ENCODE measurements around the gene PPP2R2D. TPM values are rescaled to one million over a fixed set of nuclear protein-coding genes. Genes with fewer than 3 reads are reported as not detected.

Gene PPP2R2D
- total and polyA plus RNA-seq, 3 experiments from 2014 or later, result 23.5 to 34.0 (median 24.5) TPM

DNA sequence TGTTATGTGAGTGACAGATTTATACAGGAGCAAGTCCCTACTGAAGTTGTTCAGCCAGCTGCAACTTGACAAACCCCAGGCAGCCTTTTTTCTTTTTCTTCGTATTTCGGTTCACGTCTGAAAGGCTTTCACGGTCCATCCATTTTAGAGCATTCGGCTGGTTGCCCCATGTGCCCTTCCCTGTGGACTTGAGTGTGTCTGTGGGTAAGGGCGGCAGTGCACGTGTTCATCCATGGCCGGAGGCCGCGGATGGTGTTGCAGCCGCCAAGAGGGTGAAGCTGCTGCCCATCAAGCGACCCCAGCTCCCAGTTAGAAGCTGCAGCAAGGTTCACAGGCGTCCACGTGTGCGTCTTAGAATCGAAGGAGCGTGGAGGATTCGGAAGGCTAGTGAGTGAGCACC is 35.9 kb downstream of the PPP2R2D start:
- Histone ChIP-seq H3K4me3 (ENCODE audit: low read length) (no peak overlapping the region), H3K9me3 (ENCODE audit: low read length) (no peaks in the 10 kb centered on the region), H3K27ac (ENCODE audit: low read depth, low read length) (no peak overlapping the region), H3K4me1 (ENCODE audit: insufficient read depth, low read length) (peaks cover 21% of the 10 kb centered on the region), H3K36me3 (ENCODE audit: insufficient read depth, low read length) (peaks cover 7% of the 10 kb centered on the region), H3K27me3 (ENCODE audit: insufficient read depth, low read length, poor library complexity, severe bottlenecking) (no peaks in the 10 kb centered on the region)
- CTCF ChIA-PET, result interaction anchor here (1.4 kb wide), 1 partner anchor 51 kb away, joined by 4 read pairs; no protein-coding TSS in a partner anchor
- Mint-ChIP-seq H3K36me3 (peaks cover 0 to 71% (median 11%) of the 10 kb centered on the region in 3 donors), H3K4me1 (peaks cover 18 to 34% (median 22%) of the 10 kb centered on the region in 3 donors), H3K27ac (no peak overlapping the region), H3K4me3 (no peak overlapping the region), H3K27me3 (no peaks in the 10 kb centered on the region), H3K9me3 (no peaks in the 10 kb centered on the region)
- POLR2A ChIA-PET, result no interaction called here
- DNase-seq, result no peak

DNA sequence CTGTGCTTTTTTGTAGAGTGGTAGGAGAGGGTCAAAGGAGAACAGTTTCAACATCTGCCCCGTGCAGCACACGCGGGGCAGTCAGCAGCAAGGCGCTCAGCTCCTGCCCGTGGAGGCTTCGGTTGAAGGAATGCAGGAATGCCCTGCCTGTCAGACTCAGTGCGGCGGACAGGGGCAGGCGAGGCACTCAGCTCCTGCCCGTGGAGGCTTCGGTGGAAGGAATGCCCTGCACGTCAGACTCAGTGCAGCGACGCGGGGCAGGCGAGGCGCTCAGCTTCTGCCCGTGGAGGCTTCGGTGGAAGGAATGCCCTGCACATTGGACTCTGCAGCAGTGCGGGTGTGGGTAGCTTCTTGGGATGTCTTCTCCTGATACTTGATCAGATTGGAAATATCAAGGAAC is 37.0 kb downstream of the PPP2R2D start:
- no peak overlapping the region for H3K4me3 ChIP-seq (ENCODE audit: low read length)
- H3K27me3 ChIP-seq (ENCODE audit: insufficient read depth, low read length, poor library complexity, severe bottlenecking), result no peaks in the 10 kb centered on the region
- CTCF ChIA-PET, result interaction anchor here (1.4 kb wide), 1 partner anchor 52 kb away, joined by 4 read pairs; no protein-coding TSS in a partner anchor
- H3K27ac ChIP-seq (ENCODE audit: low read depth, low read length), result no peak overlapping the region
- Mint-ChIP-seq H3K4me3 (no peak overlapping the region), H3K36me3 (peaks cover 0 to 76% (median 11%) of the 10 kb centered on the region in 3 donors), H3K4me1 (peaks cover 18 to 28% (median 19%) of the 10 kb centered on the region in 3 donors), H3K27ac (peak overlapping the region in 1 of 8 donors; percentile 89), H3K27me3 (no peaks in the 10 kb centered on the region), H3K9me3 (no peaks in the 10 kb centered on the region)
- POLR2A ChIA-PET, result no interaction called here
- no peak for DNase-seq
- H3K9me3 ChIP-seq (ENCODE audit: low read length), result no peaks in the 10 kb centered on the region
- H3K4me1 ChIP-seq (ENCODE audit: insufficient read depth, low read length), result peaks cover 18% of the 10 kb centered on the region
- H3K36me3 ChIP-seq (ENCODE audit: insufficient read depth, low read length), result peaks cover 7% of the 10 kb centered on the region

DNA sequence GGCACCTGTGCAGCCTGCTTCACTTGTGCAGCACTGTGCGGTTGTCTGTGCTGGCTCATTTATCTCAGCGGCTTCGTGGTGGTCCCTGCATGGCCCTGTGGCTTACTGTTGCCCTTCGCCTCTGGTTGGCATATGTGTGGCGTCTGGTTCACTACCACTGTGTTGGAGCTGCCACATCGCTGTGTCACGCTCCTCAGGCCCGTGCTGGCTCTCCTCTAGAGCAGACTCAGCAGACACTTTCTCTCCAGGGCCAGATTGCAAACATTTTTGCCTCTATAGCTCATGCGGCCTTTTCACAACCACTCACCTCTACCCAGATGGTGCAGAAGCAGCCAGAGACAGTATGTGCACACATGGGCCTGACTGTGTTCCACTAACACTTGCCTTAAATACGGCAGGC is 37.9 kb downstream of the PPP2R2D start:
- POLR2A ChIA-PET, result no interaction called here
- H3K4me3 Mint-ChIP-seq, result no peak overlapping the region
- peaks cover 17 to 20% (median 18%) of the 10 kb centered on the region in 3 donors for H3K4me1 Mint-ChIP-seq
- Histone ChIP-seq H3K27ac (ENCODE audit: low read depth, low read length) (no peak overlapping the region), H3K4me1 (ENCODE audit: insufficient read depth, low read length) (peaks cover 10% of the 10 kb centered on the region), H3K9me3 (ENCODE audit: low read length) (no peaks in the 10 kb centered on the region), H3K4me3 (ENCODE audit: low read length) (no peak overlapping the region), H3K36me3 (ENCODE audit: insufficient read depth, low read length) (peaks cover 7% of the 10 kb centered on the region), H3K27me3 (ENCODE audit: insufficient read depth, low read length, poor library complexity, severe bottlenecking) (no peaks in the 10 kb centered on the region)
- H3K36me3 Mint-ChIP-seq, result peaks cover 1 to 82% (median 11%) of the 10 kb centered on the region in 3 donors
- DNase-seq, result no peak
- CTCF ChIA-PET, result no interaction called here
- no peak overlapping the region for H3K27ac Mint-ChIP-seq
- H3K27me3 Mint-ChIP-seq, result no peaks in the 10 kb centered on the region
- no peaks in the 10 kb centered on the region for H3K9me3 Mint-ChIP-seq

DNA sequence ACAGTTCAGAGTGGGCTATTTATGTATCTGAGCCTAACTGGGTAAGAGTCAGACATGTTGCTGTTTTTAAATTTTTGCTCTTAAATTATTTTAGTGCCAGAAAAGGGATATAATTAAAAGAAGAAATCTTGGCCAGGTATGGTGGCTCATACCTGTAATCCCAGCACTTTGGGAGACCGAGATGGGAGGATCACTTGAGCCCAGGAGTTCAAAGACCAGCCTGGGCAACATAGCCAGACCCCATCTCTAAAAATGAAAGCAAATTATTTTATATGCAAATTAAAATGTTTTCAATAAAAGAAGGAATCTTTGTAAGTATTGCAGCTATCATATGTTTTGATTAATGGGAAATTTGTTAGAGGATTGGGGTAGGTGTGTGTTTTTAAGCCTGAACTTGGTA is 41.6 kb downstream of the PPP2R2D start:
- Histone ChIP-seq H3K4me3 (ENCODE audit: low read length) (no peak overlapping the region), H3K9me3 (ENCODE audit: low read length) (no peaks in the 10 kb centered on the region), H3K4me1 (ENCODE audit: insufficient read depth, low read length) (no peaks in the 10 kb centered on the region), H3K27ac (ENCODE audit: low read depth, low read length) (no peak overlapping the region), H3K27me3 (ENCODE audit: insufficient read depth, low read length, poor library complexity, severe bottlenecking) (no peaks in the 10 kb centered on the region), H3K36me3 (ENCODE audit: insufficient read depth, low read length) (peaks cover 23% of the 10 kb centered on the region)
- Mint-ChIP-seq H3K36me3 (peaks cover 5 to 87% (median 19%) of the 10 kb centered on the region in 3 donors), H3K4me3 (no peak overlapping the region), H3K27ac (peak overlapping the region in 2 of 8 donors; percentile 52 to 55), H3K27me3 (no peaks in the 10 kb centered on the region), H3K4me1 (peaks cover 0 to 4% (median 3%) of the 10 kb centered on the region in 3 donors), H3K9me3 (no peaks in the 10 kb centered on the region)
- DNase-seq, result no peak
- CTCF ChIA-PET, result interaction anchor here (1.0 to 1.8 kb wide), 2 partner anchors 11 to 57 kb away, joined by 5 read pairs; no protein-coding TSS in a partner anchor
- POLR2A ChIA-PET, result no interaction called here

DNA sequence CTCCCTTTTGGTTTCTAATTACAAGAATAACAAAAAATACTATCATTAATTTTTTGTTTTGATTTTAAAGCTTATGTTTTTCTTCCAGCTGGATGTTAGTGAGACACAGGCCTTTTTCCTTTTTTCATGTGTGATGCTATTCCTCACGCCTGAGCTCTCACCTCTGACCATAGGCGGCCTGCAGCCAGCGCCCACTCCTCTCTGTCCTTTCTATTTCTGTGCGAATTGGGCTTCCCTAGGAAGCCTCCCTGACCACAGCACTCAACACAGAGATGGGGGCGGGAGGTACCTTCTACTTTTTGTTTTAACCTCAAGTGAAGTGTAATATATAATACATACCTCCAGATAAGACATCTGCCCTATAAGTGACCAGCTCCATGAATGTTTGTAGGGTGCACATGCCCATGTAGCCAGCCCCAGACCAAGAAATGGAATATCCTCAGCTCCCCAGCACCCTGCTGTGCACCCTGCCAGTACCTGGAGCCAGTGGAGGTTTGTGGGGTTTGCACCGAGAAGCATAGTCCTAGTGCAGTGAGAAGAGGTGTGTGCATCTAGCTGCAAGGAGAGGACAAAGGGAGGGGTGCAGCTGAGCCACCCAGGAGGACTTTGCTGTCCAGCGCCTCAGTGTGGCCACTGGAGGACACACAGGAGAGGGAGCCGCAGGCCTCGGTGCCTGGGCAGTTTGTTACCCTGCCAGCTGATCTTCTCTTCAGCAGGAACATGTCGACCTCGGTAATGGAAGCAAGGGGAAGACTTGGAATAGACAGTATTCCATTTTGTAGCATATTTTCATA is 42.4 kb downstream of the PPP2R2D start:
- no peak overlapping the region for H3K27ac ChIP-seq (ENCODE audit: low read depth, low read length)
- Mint-ChIP-seq H3K27ac (peak overlapping the region in 5 of 8 donors; percentile 23 to 76 (median 63)), H3K4me1 (peaks cover 0 to 4% (median 0%) of the 10 kb centered on the region in 3 donors), H3K9me3 (no peaks in the 10 kb centered on the region), H3K36me3 (peaks cover 11 to 87% (median 27%) of the 10 kb centered on the region in 3 donors), H3K27me3 (no peaks in the 10 kb centered on the region), H3K4me3 (no peak overlapping the region)
- ChIA-PET CTCF (interaction anchor here (0.6 to 1.8 kb wide), 5 partner anchors 10 to 80 kb away, joined by 3 to 5 read pairs (median 4); no protein-coding TSS in a partner anchor), POLR2A (interaction anchor here (0.5 kb wide), 1 partner anchor 38 kb away, joined by 3 read pairs; no protein-coding TSS in a partner anchor)
- peak in 1 of 5 donors; percentile 11 for DNase-seq
- no peaks in the 10 kb centered on the region for H3K27me3 ChIP-seq (ENCODE audit: insufficient read depth, low read length, poor library complexity, severe bottlenecking)
- no peak overlapping the region for H3K4me3 ChIP-seq (ENCODE audit: low read length)
- no peaks in the 10 kb centered on the region for H3K4me1 ChIP-seq (ENCODE audit: insufficient read depth, low read length)
- H3K36me3 ChIP-seq (ENCODE audit: insufficient read depth, low read length), result peaks cover 30% of the 10 kb centered on the region
- no peaks in the 10 kb centered on the region for H3K9me3 ChIP-seq (ENCODE audit: low read length)

DNA sequence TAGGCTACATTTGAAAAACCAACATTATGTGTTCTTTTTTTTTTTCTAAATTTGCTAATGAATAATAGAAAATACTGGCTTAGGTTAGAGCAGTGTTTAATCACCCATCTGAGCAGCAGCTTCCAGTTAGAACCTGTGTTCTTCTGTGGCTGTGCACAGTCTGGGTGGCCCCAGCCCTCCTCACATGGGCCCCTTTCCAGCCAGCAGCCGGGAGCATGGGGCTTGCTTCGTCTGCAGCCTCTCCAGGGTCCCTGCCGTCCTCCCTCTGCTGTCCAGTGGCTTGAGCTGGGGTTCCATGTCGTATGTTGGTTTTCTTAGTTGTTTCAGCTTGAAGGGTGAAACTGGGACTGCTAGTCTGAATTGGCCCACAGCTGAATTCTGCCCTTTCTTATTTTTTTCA is 43.6 kb downstream of the PPP2R2D start:
- Mint-ChIP-seq H3K36me3 (peaks cover 13 to 93% (median 27%) of the 10 kb centered on the region in 3 donors), H3K4me3 (no peak overlapping the region), H3K27me3 (no peaks in the 10 kb centered on the region), H3K27ac (peak overlapping the region in 3 of 8 donors; percentile 3 to 51 (median 23)), H3K4me1 (peaks cover 0 to 4% (median 0%) of the 10 kb centered on the region in 3 donors), H3K9me3 (no peaks in the 10 kb centered on the region)
- H3K27me3 ChIP-seq (ENCODE audit: insufficient read depth, low read length, poor library complexity, severe bottlenecking), result no peaks in the 10 kb centered on the region
- ChIA-PET POLR2A (interaction anchor here (0.6 kb wide), 1 partner anchor 9 kb away, joined by 3 read pairs; no protein-coding TSS in a partner anchor), CTCF (interaction anchor here (1.1 to 1.5 kb wide), 2 partner anchors 49 to 59 kb away, joined by 4 to 5 read pairs; no protein-coding TSS in a partner anchor)
- peaks cover 34% of the 10 kb centered on the region for H3K36me3 ChIP-seq (ENCODE audit: insufficient read depth, low read length)
- H3K4me1 ChIP-seq (ENCODE audit: insufficient read depth, low read length), result no peaks in the 10 kb centered on the region
- H3K27ac ChIP-seq (ENCODE audit: low read depth, low read length), result no peak overlapping the region
- H3K9me3 ChIP-seq (ENCODE audit: low read length), result no peaks in the 10 kb centered on the region
- no peak overlapping the region for H3K4me3 ChIP-seq (ENCODE audit: low read length)
- DNase-seq, result no peak

DNA sequence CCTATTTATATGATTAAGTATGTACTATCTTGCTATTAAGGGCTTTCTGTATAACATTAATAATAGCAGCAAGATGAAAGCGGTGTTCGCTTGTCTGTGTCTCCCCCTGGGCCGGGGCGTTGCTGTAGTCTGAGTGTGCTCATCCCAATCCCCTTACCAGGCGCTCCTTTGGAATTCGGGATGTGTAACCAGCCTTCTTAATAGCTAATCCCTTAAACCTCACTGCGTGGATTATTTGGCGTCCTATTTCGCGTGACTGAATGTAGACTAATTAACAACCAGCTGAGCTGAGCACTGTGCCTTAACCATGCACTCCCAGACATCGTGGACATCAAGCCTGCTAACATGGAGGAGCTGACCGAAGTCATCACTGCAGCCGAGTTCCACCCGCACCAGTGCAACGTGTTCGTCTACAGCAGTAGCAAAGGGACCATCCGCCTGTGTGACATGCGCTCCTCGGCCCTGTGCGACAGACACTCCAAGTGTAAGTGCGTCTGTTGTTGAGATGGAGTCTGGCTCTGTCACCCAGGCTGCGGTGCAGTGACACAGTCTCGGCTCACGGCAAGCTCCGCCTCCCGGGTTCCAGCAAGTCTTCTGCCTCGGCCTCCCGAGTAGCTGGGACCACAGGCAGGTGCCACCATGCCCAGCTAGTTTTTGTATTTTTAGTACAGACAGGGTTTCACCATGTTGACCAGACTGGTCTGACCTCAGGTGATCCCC is 44.3 kb downstream of the PPP2R2D start:
- ChIA-PET POLR2A (no interaction called here), CTCF (interaction anchor here (1.0 to 1.5 kb wide), 3 partner anchors 49 to 60 kb away, joined by 3 to 5 read pairs (median 4); no protein-coding TSS in a partner anchor)
- no peaks in the 10 kb centered on the region for H3K27me3 Mint-ChIP-seq
- H3K36me3 Mint-ChIP-seq, result peaks cover 13 to 91% (median 29%) of the 10 kb centered on the region in 3 donors
- Histone ChIP-seq H3K27me3 (ENCODE audit: insufficient read depth, low read length, poor library complexity, severe bottlenecking) (no peaks in the 10 kb centered on the region), H3K9me3 (ENCODE audit: low read length) (no peaks in the 10 kb centered on the region), H3K4me1 (ENCODE audit: insufficient read depth, low read length) (no peaks in the 10 kb centered on the region), H3K36me3 (ENCODE audit: insufficient read depth, low read length) (peaks cover 35% of the 10 kb centered on the region), H3K4me3 (ENCODE audit: low read length) (no peak overlapping the region), H3K27ac (ENCODE audit: low read depth, low read length) (no peak overlapping the region)
- no peak for DNase-seq
- no peaks in the 10 kb centered on the region for H3K9me3 Mint-ChIP-seq
- H3K4me3 Mint-ChIP-seq, result no peak overlapping the region
- H3K27ac Mint-ChIP-seq, result peak overlapping the region in 3 of 8 donors; percentile 19 to 51 (median 23)
- peaks cover 0 to 4% (median 0%) of the 10 kb centered on the region in 3 donors for H3K4me1 Mint-ChIP-seq

All from CD8-positive, alpha-beta memory T cell (primary cell).